ENCODE measurements around the gene YKT6.

The YKT6 gene

GRCh38 chr7:44206008-44206407, 5.2 kb downstream of the YKT6 start:
- DNase-seq (ENCODE audit: low read depth, low spot score) = no peak
- CTCF ChIA-PET = interaction anchor here (0.9 to 1.6 kb wide), 4 partner anchors 13 to 134 kb away, joined by 3 to 4 read pairs (median 3); partner anchors contain the start of genes GCK and POLD2
- POLR2A ChIA-PET = no interaction called here
- TF ChIP-seq, protein P1, sequence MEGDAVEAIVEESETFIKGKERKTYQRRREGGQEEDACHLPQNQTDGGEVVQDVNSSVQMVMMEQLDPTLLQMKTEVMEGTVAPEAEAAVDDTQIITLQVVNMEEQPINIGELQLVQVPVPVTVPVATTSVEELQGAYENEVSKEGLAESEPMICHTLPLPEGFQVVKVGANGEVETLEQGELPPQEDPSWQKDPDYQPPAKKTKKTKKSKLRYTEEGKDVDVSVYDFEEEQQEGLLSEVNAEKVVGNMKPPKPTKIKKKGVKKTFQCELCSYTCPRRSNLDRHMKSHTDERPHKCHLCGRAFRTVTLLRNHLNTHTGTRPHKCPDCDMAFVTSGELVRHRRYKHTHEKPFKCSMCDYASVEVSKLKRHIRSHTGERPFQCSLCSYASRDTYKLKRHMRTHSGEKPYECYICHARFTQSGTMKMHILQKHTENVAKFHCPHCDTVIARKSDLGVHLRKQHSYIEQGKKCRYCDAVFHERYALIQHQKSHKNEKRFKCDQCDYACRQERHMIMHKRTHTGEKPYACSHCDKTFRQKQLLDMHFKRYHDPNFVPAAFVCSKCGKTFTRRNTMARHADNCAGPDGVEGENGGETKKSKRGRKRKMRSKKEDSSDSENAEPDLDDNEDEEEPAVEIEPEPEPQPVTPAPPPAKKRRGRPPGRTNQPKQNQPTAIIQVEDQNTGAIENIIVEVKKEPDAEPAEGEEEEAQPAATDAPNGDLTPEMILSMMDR (IDR thresholded peaks at IDR 0.05; ENCODE audit: insufficient read depth, low read length, missing control alignments) = no peak
- H3K4me3 ChIP-seq (ENCODE audit: low read depth, low read length) = no peak overlapping the region

DNA sequence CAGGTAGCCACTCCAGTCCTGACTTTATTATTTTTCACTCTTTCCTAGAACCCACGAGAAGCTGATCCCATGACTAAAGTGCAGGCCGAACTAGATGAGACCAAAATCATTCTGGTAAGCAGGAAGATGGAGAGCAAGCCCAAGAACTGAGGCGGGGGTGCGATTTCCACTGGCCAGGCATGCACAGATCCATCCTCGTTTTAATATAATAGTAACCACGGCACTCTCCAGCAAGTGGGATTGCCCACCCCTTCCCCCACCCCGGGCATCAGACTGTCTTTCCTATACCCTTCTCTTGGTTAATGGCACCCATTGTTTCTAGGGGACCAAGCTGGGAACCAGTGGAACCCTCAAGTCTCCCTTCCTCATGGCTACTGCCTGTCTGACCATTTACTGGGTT, 7.3 kb downstream of the YKT6 start:
- no peak overlapping the region for H3K4me3 ChIP-seq (ENCODE audit: low read depth, low read length)
- TF ChIP-seq, protein P1 (IDR thresholded peaks at IDR 0.05; ENCODE audit: insufficient read depth, low read length, missing control alignments) = no peak
- ChIA-PET CTCF (interaction anchor here (1.1 to 1.5 kb wide), 3 partner anchors 11 to 132 kb away, joined by 3 to 5 read pairs (median 3); no protein-coding TSS in a partner anchor), POLR2A (interaction anchor here (0.6 kb wide), 1 partner anchor 164 kb away, joined by 4 read pairs; the partner anchor contains the start of gene DBNL)
- DNase-seq (ENCODE audit: low read depth, low spot score) = no peak

DNA sequence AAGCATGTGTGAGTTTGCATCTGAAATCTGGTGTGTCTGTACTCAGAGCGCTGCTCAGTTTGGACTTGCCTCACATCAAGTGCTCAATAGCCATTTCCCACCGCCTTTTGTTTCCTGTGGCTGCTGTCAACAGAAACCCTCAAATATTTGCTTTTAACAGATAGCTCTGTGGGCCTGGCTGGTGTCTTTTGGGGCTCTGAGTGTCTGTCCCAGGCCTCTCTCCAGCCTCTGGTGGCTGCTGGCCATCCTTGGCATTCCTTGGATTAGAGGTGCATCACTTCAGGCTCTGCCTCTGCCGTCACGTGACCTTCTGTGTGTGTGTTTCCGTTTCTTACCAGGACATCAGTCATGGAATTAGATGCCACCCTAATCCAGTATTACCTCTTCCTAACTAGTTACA, 9.3 kb downstream of the YKT6 start:
- TF ChIP-seq, protein P1 (IDR thresholded peaks at IDR 0.05; ENCODE audit: insufficient read depth, low read length, missing control alignments) = no peak

DNA sequence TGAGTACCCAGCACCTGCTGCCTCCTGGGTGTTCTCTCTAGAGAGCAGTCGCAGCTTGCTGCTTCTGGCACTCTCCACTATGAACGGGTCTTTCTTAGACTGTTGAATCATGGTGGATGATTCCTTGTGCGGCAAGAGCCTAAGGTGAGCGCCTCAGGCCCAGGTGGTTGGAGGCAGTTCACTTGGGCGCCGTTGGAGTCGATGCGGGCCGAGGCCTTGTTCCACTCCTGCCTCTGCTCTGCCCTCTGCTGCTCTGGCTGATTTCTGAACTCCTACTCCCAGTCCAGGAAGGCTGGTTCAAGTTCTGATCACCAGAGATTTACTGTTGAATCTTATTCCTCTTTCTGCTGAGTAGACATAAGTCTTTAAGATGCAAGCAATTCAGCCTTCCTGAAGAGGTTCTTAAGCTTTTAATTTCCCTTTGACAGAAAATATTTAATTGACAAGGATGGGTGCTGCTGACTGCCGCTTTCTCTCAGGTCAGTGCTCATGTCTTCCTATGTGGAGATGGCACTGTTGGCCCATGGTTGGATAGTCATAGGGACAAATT, 10.4 kb downstream of the YKT6 start:
- H3K4me3 ChIP-seq (ENCODE audit: low read depth, low read length) = no peak overlapping the region
- CTCF ChIA-PET = interaction anchor here (0.9 to 2.4 kb wide), 3 partner anchors 10 to 130 kb away, joined by 3 to 11 read pairs (median 3); partner anchors contain the start of gene YKT6
- TF ChIP-seq, protein P1 (IDR thresholded peaks at IDR 0.05; ENCODE audit: insufficient read depth, low read length, missing control alignments) = no peak
- DNase-seq (ENCODE audit: low read depth, low spot score) = no peak
- POLR2A ChIA-PET = no interaction called here

More for the DNA sequence above, 9.3 kb downstream of the YKT6 start:
- CTCF ChIA-PET = interaction anchor here (0.6 to 1.6 kb wide), 2 partner anchors 9 to 355 kb away, joined by 4 read pairs; partner anchors contain the start of gene YKT6
- POLR2A ChIA-PET = no interaction called here
- no peak for DNase-seq (ENCODE audit: low read depth, low spot score)
- no peak overlapping the region for H3K4me3 ChIP-seq (ENCODE audit: low read depth, low read length)

GRCh38 chr7:44212018-44212417, 11.2 kb downstream of the YKT6 start:
- DNase-seq (ENCODE audit: low read depth, low spot score) = no peak
- no peak overlapping the region for H3K4me3 ChIP-seq (ENCODE audit: low read depth, low read length)
- TF ChIP-seq, protein P1 (IDR thresholded peaks at IDR 0.05; ENCODE audit: insufficient read depth, low read length, missing control alignments) = no peak
- ChIA-PET CTCF (interaction anchor here (1.3 to 2.4 kb wide), 4 partner anchors 7 to 86 kb away, joined by 3 to 11 read pairs (median 5); partner anchors contain the start of gene YKT6), POLR2A (interaction anchor here (0.9 kb wide), 1 partner anchor 11 kb away, joined by 4 read pairs; the partner anchor contains the start of gene YKT6)

DNA sequence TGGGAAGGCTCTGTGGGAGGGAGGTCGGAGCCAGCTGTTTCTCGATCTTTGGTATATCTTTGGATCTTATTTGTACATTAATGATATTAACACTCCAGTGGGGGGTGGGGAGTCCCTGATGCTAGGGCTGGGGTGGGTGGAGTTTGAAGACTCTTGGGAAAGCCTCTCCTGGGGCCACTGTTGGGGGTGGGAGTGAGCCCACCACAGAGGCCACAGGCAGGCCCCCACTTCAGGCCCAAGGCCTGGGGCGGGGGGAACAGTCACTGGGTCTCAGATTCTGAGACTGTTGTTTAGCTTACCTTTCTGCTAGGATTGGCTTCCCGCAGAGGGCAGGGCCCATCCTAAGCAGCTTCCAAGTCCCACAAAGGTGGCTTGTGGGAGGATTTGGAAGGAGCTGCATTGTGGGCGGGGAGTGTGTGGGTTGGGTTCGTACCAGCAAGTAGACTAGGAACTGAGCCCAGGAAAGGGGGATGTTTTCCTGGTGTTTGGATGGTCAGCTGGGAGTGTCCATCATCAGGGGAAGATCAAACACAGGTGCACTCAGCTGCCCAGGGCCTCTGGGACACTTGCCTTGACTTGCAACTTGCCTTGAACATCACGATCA, 11.9 kb downstream of the YKT6 start:
- TF ChIP-seq, protein P1 (IDR thresholded peaks at IDR 0.05; ENCODE audit: insufficient read depth, low read length, missing control alignments) = no peak
- POLR2A ChIA-PET = interaction anchor here (0.9 to 1.0 kb wide), 2 partner anchors 10 to 12 kb away, joined by 3 to 4 read pairs; partner anchors contain the start of gene YKT6
- CTCF ChIA-PET = interaction anchor here (1.3 to 2.4 kb wide), 4 partner anchors 8 to 87 kb away, joined by 3 to 11 read pairs (median 5); partner anchors contain the start of gene YKT6
- no peak for DNase-seq (ENCODE audit: low read depth, low spot score)
- no peak overlapping the region for H3K4me3 ChIP-seq (ENCODE audit: low read depth, low read length)
